ENCODE measurements around the gene PIGN.

The PIGN gene, protein sequence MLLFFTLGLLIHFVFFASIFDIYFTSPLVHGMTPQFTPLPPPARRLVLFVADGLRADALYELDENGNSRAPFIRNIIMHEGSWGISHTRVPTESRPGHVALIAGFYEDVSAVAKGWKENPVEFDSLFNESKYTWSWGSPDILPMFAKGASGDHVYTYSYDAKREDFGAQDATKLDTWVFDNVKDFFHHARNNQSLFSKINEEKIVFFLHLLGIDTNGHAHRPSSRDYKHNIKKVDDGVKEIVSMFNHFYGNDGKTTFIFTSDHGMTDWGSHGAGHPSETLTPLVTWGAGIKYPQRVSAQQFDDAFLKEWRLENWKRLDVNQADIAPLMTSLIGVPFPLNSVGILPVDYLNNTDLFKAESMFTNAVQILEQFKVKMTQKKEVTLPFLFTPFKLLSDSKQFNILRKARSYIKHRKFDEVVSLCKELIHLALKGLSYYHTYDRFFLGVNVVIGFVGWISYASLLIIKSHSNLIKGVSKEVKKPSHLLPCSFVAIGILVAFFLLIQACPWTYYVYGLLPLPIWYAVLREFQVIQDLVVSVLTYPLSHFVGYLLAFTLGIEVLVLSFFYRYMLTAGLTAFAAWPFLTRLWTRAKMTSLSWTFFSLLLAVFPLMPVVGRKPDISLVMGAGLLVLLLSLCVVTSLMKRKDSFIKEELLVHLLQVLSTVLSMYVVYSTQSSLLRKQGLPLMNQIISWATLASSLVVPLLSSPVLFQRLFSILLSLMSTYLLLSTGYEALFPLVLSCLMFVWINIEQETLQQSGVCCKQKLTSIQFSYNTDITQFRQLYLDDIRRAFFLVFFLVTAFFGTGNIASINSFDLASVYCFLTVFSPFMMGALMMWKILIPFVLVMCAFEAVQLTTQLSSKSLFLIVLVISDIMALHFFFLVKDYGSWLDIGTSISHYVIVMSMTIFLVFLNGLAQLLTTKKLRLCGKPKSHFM

GRCh38 chr18:62186774-62187542 is at the start of gene PIGN, which contains the start of gene RELCH:
PIGN (minus strand) TSS chr18:62187056; CDS start chr18:62161353, 25,703 bp downstream.
RELCH (plus strand) TSS chr18:62187255; CDS start chr18:62187506, 251 bp downstream.
- DNase-seq (ENCODE audit: low read depth in 3 of 3, low spot score in 1 of 3): peak; percentile 76 to 91 (median 90)

- no peak for DNase-seq (ENCODE audit: low read depth in 3 of 3, low spot score in 1 of 3)
These were observed 49.4 kb upstream of the PIGN start for GRCh38 chr18:62236252-62236651.

- DNase-seq (ENCODE audit: low read depth in 3 of 3, low spot score in 1 of 3): no peak
These were observed 39.2 kb upstream of the PIGN start for GRCh38 chr18:62226047-62226446.

GRCh38 chr18:62224229-62224628 is 37.4 kb upstream of the PIGN start:
- DNase-seq (ENCODE audit: low read depth in 3 of 3, low spot score in 1 of 3): no peak

GRCh38 chr18:62214790-62215189 is 27.9 kb upstream of the PIGN start:
- no peak for DNase-seq (ENCODE audit: low read depth in 3 of 3, low spot score in 1 of 3)

- DNase-seq (ENCODE audit: low read depth in 3 of 3, low spot score in 1 of 3): no peak
These were observed 24.5 kb upstream of the PIGN start for GRCh38 chr18:62211325-62211828.

DNA sequence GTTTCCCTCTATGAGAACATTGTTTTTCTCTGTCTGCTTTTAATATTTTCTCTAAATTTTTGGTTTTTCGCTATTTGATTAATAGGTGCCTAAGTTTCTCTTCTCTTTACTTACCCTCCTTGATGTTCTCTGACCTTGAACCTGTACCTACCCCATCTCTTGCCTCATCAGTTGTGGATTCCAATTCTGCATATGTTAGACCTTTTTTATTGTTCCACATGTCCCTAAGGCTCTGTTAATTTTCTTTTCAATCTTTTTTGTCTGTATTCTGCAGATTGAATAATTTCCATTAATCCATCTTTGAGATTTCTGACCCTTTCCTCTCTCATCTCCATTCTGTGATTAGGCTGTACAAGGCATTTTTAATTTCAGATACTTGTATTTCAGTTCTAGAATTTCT is 23.3 kb upstream of the PIGN start:
- DNase-seq (ENCODE audit: low read depth in 3 of 3, low spot score in 1 of 3): no peak

DNA sequence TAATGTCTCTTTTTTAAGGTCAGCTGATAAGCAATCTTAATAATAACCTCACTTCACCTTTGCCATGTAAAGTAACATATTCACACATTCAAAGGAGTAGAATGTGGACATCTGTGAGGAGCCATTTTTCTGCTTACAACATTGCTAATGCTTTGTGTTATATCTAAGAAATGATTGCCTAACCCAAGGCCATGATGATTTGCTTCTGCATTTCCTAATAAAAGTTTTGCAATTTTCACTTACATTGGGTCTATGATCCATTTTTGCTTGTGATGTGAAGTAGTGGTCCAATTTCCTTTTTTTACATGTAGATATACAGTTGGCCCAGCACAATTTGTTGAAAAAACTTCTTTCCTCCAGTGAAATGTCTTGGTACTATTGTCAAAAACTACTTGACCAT is 22.2 kb upstream of the PIGN start:
- no peak for DNase-seq (ENCODE audit: low read depth in 3 of 3, low spot score in 1 of 3)

DNA sequence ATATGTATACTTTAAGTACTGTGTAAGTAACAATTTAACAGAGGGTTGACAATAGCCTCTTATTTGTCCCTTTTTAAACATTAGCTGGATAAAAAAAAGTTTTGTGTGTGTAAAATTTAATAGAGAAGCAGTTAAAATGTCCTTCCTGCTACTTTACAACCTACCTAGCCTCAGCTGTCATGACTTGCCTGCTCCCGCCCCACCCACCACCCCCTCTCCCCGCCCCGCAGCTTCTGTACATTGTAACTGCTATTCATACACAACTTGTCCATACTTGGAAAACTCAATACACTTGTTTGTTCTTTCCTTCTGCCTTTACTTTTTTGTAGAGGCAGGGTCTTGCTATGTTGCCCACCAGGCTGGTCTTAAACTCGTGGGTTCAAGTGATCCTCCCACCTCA is 19.7 kb upstream of the PIGN start:
- DNase-seq (ENCODE audit: low read depth in 3 of 3, low spot score in 1 of 3): no peak

DNA sequence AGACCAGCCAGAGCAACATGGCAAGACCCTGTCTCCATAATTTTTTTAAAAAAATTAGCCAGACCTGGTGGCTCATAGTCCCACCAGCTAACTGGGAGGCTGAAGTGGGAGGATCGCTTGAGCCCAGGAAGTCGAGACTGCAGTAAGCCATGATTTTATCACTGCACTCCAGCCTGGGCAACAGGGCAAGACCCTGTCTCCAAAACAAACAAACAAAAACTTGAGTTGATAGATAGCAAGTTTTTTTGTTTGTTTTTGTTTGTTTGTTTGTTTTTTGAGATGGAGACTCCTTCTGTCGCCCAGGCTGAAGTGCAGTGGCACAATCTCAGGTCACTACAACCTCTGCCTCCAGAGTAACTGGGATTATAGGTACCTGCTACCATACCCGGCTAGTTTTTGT is 19.0 kb upstream of the PIGN start:
- no peak for DNase-seq (ENCODE audit: low read depth in 3 of 3, low spot score in 1 of 3)

DNA sequence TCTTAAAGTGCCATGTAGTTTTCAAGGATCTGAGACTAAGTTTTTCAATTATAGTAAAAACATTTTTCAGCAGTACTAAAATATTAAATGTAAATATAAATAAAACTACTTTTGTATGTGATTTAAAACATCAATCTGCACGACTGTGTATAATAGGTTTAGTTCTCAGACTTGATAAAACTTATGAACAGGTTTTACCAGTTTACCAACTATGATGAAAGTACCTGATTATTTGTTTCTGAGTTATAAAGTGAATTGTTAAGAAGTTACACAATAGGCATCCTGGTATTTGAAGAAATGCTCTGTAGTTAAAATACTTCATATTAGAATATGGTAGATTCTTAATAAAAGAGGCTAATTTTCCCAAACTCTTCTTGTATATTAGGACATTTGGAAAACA is 15.0 kb upstream of the PIGN start:
- no peak for DNase-seq (ENCODE audit: low read depth in 3 of 3, low spot score in 1 of 3)

- DNase-seq (ENCODE audit: low read depth in 3 of 3, low spot score in 1 of 3): no peak
These were observed 13.5 kb upstream of the PIGN start for GRCh38 chr18:62200121-62200914.

- no peak for DNase-seq (ENCODE audit: low read depth in 3 of 3, low spot score in 1 of 3)
These were observed 12.8 kb upstream of the PIGN start for GRCh38 chr18:62199629-62200028.

- no peak for DNase-seq (ENCODE audit: low read depth in 3 of 3, low spot score in 1 of 3)
These were observed 11.4 kb upstream of the PIGN start for GRCh38 chr18:62198259-62198658.

DNA sequence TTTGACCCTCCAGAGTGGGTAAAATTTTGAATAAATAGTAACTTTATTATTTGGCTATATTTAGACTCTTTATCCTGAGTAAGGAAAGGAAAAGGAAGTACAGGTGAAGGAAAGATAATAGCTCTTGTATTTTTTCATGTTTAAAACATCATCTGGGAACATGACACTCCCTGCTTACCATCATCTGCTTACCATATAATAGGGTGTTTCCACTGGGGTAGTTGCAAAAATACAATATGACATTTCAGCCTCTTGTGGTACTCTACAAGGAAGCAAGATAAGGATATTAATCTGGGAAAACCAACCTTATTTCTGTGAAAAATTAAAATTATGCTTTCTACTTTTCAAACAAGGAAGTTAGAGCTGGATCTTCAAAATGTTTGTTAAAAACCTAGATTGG is 10.1 kb upstream of the PIGN start:
- no peak for DNase-seq (ENCODE audit: low read depth in 3 of 3, low spot score in 1 of 3)

DNA sequence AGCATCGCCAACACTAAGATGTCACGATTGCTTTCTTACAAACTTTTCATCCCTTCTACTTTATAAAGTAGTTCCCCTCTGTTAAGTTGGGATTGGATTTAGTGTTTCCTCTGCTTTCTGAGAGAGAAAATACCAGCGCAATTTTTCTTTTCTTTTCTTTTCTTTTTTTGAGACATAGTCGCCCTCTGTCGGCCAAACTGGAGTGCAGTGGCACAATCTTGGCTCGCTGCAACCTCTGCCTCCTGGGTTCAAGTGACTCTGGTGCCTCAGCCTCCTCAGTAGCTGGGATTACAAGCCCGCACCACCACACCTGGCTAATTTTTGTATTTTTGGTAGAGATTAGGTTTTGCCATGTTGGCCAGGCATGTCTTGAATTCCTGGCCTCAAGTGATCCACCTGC is 9.2 kb upstream of the PIGN start:
- DNase-seq (ENCODE audit: low read depth in 3 of 3, low spot score in 1 of 3): no peak

- DNase-seq (ENCODE audit: low read depth in 3 of 3, low spot score in 1 of 3): no peak
These were observed 2.4 kb upstream of the PIGN start for GRCh38 chr18:62189208-62189607.

- no peak for DNase-seq (ENCODE audit: low read depth in 3 of 3, low spot score in 1 of 3)
These were observed 971 bp upstream of the PIGN start for GRCh38 chr18:62187543-62188510.

DNA sequence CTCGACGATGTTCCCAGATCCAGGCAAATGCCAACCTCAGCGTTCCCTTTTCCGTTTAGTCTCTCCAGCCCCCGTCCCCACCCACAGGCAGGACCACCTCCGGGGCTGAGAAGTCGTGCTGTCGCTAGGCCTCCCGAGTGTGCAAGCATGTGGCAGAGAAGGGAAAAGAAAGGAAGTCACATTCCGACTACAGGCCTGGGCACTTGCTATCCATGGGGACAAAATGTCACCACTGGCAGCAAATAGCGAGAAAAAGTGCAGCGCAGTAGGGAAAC is 420 bp downstream of the PIGN start:
- DNase-seq (ENCODE audit: low read depth in 3 of 3, low spot score in 1 of 3): peak in 1 of 3 donors; percentile 23
